Bronchial epithelial cell (primary cell): ENCODE results near the gene CEP57L1. TPM values are rescaled to one million over a fixed set of nuclear protein-coding genes. Genes with fewer than 3 reads are reported as not detected.

Experiments
- DNase-seq: peaks from one replicate; pipeline ENCODE4 v3.0.0-alpha.2; 2010; ENCODE audit warnings: low read depth
- FAIRE-seq: peaks from 2 replicates; lab custom pipeline; 2011; peaks lifted over from hg19 to GRCh38; lab: Jason Lieb, UNC
- H3K27me3 ChIP-seq: 2 replicates; pipeline ENCODE4 v1.5.1; 2011; ENCODE audit warnings: low read length; ENCODE audit not compliant: control insufficient read depth, insufficient read depth
- H3K36me3 ChIP-seq: 2 replicates; pipeline ENCODE4 v1.5.1; 2011; ENCODE audit warnings: low read length; ENCODE audit not compliant: control insufficient read depth, insufficient read depth
- H3K4me3 ChIP-seq: 2 replicates; pipeline ENCODE4 v1.5.1; 2011; ENCODE audit warnings: mild to moderate bottlenecking, low read depth, low read length, control low read depth
- CTCF ChIP-seq: IDR thresholded peaks from 2 replicates; pipeline ENCODE4 v1.5.1; 2011; ENCODE audit warnings: mild to moderate bottlenecking, moderate library complexity, low read length, control low read depth, inconsistent platforms; ENCODE audit not compliant: insufficient read depth, severe bottlenecking
- total RNA-seq: library from RNA; depleted of rRNA; stranded (reverse); fragments of >200 nt; gene quantifications from 2 replicates; pipeline ENCODE4 v1.2.1, GENCODE V29; 2014

The CEP57L1 gene
- total RNA-seq, 1 donor from 2014 or later, result 9.7 TPM

- no peak for TF ChIP-seq CTCF
- no peaks in the 10 kb centered on the region for H3K27me3 ChIP-seq
- H3K4me3 ChIP-seq, result no peak overlapping the region
- H3K36me3 ChIP-seq, result no peaks in the 10 kb centered on the region
- peak; percentile 38 for DNase-seq
- no peak for FAIRE-seq
Observed at GRCh38 chr6:109165392-109165974, 70.2 kb downstream of the CEP57L1 start.

DNA sequence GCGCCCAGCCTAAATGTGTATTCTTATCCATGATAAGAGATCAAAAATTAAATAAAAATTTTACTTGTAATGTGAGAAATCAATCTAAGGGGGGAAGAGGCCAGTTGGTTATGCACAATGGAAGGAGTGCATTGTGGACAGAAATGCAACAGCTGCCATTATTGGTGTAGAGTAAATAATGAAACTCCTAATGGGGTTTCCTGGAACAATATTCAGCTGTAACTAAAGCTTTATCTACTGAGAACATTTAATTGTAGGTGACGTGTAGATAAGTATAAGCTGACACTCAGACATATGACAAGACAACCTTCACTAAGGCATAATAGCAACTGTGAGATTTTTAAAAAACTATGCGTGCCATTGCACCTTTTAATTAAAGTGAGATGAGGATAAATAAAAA lies 71.4 kb downstream of the CEP57L1 start:
- TF ChIP-seq CTCF, result no peak
- Histone ChIP-seq H3K4me3 (no peak overlapping the region), H3K36me3 (no peaks in the 10 kb centered on the region), H3K27me3 (no peaks in the 10 kb centered on the region)
- DNase-seq, result no peak
- FAIRE-seq, result no peak

- FAIRE-seq, result no peak
- TF ChIP-seq CTCF, result no peak
- no peaks in the 10 kb centered on the region for H3K27me3 ChIP-seq
- no peaks in the 10 kb centered on the region for H3K36me3 ChIP-seq
- no peak overlapping the region for H3K4me3 ChIP-seq
- no peak for DNase-seq
Observed at GRCh38 chr6:109167562-109167961, 72.3 kb downstream of the CEP57L1 start.

- DNase-seq (no peak), FAIRE-seq (no peak)
- H3K36me3 ChIP-seq, result no peaks in the 10 kb centered on the region
- no peak for TF ChIP-seq CTCF
- H3K27me3 ChIP-seq, result no peaks in the 10 kb centered on the region
- no peak overlapping the region for H3K4me3 ChIP-seq
Observed at GRCh38 chr6:109170333-109170732, 75.0 kb downstream of the CEP57L1 start.

GRCh38 chr6:109172101-109172746 lies 76.9 kb downstream of the CEP57L1 start:
- DNase-seq (no peak), FAIRE-seq (peak; percentile 23)
- no peak for TF ChIP-seq CTCF
- Histone ChIP-seq H3K27me3 (no peaks in the 10 kb centered on the region), H3K36me3 (no peaks in the 10 kb centered on the region), H3K4me3 (no peak overlapping the region)
